HEK293 (cell line): ENCODE data around the gene CKB.

Source experiments
- AEBP2 ChIP-seq: fragments of 450-650 bp; formaldehyde crosslinking; IDR thresholded peaks from 2 replicates; pipeline ENCODE4 v1.5.1; 2016; ENCODE audit warnings: missing biosample characterization, missing genetic modification characterization, borderline replicate concordance
- BCL11B ChIP-seq: fragments of 450-650 bp; formaldehyde crosslinking; IDR thresholded peaks from 2 replicates; pipeline ENCODE4 v1.5.1; 2016; ENCODE audit warnings: low read depth, missing biosample characterization, missing genetic modification characterization
- FEZF1 ChIP-seq: fragments of 450-650 bp; formaldehyde crosslinking; IDR thresholded peaks from 2 replicates; pipeline ENCODE4 v1.5.1; 2016; ENCODE audit warnings: missing biosample characterization, missing genetic modification characterization
- HOXA7 ChIP-seq: sonication (generic); formaldehyde crosslinking; IDR thresholded peaks from 2 replicates; pipeline ENCODE4 v1.8.1; 2022; ENCODE audit warnings: missing genetic modification reagents, borderline replicate concordance
- HOXD13 ChIP-seq: sonication (generic); formaldehyde crosslinking; IDR thresholded peaks from 2 replicates; pipeline ENCODE4 v1.8.0; 2022; ENCODE audit warnings: missing genetic modification reagents, borderline replicate concordance
- KLF16 ChIP-seq: fragments of 450-650 bp; formaldehyde crosslinking; IDR thresholded peaks from 2 replicates; pipeline ENCODE4 v1.5.1; 2017; ENCODE audit warnings: missing biosample characterization, missing genetic modification characterization
- KLF9 ChIP-seq: fragments of 450-650 bp; formaldehyde crosslinking; IDR thresholded peaks from 2 replicates; pipeline ENCODE4 v1.5.1; 2016; ENCODE audit warnings: missing biosample characterization, missing genetic modification characterization, low read depth
- PATZ1 ChIP-seq: fragments of 450-650 bp; formaldehyde crosslinking; IDR thresholded peaks from 2 replicates; pipeline ENCODE4 v1.5.1; 2016; ENCODE audit warnings: missing biosample characterization, missing genetic modification characterization
- PBX3 ChIP-seq: sonication (generic); formaldehyde crosslinking; IDR thresholded peaks from 2 replicates; pipeline ENCODE4 v1.8.1; 2022; ENCODE audit warnings: mild to moderate bottlenecking, moderate library complexity, missing genetic modification reagents
- SCRT2 ChIP-seq: fragments of 450-650 bp; formaldehyde crosslinking; IDR thresholded peaks from 2 replicates; pipeline ENCODE4 v1.5.1; 2016; ENCODE audit warnings: missing biosample characterization, missing genetic modification characterization
- YY2 ChIP-seq: fragments of 450-650 bp; formaldehyde crosslinking; IDR thresholded peaks from 2 replicates; pipeline ENCODE4 v1.5.1; 2016; ENCODE audit warnings: missing biosample characterization, missing genetic modification characterization
- ZBTB17 ChIP-seq: fragments of 450-650 bp; formaldehyde crosslinking; IDR thresholded peaks from 2 replicates; pipeline ENCODE4 v1.5.1; 2016; ENCODE audit warnings: missing biosample characterization, missing genetic modification characterization
- ZBTB21 ChIP-seq: fragments of 450-650 bp; formaldehyde crosslinking; IDR thresholded peaks from 2 replicates; pipeline ENCODE4 v1.5.1; 2017; ENCODE audit warnings: missing biosample characterization, missing genetic modification characterization
- ZBTB26 ChIP-seq: fragments of 450-650 bp; formaldehyde crosslinking; optimal IDR thresholded peaks from 2 replicates; pipeline ENCODE3; 2016; ENCODE audit warnings: missing biosample characterization, mild to moderate bottlenecking, missing genetic modification characterization
- ZNF112 ChIP-seq: fragments of 450-650 bp; formaldehyde crosslinking; IDR thresholded peaks from 2 replicates; pipeline ENCODE4 v1.5.0; 2017; ENCODE audit warnings: missing biosample characterization, missing genetic modification characterization
- ZNF132 ChIP-seq: fragments of 450-650 bp; formaldehyde crosslinking; IDR thresholded peaks from 2 replicates; pipeline ENCODE4 v1.5.1; 2017; ENCODE audit warnings: missing biosample characterization, missing genetic modification characterization, borderline replicate concordance
- ZNF157 ChIP-seq: fragments of 450-650 bp; formaldehyde crosslinking; IDR thresholded peaks from 2 replicates; pipeline ENCODE4 v1.5.1; 2016; ENCODE audit warnings: missing biosample characterization, missing genetic modification characterization
- ZNF16 ChIP-seq: fragments of 450-650 bp; formaldehyde crosslinking; IDR thresholded peaks from 2 replicates; pipeline ENCODE4 v1.5.1; 2016; ENCODE audit warnings: low read depth, missing biosample characterization, missing genetic modification characterization
- ZNF239 ChIP-seq: fragments of 450-650 bp; formaldehyde crosslinking; IDR thresholded peaks from 2 replicates; pipeline ENCODE4 v1.5.1; 2016; ENCODE audit warnings: missing biosample characterization, missing genetic modification characterization
- ZNF248 ChIP-seq: fragments of 450-650 bp; formaldehyde crosslinking; IDR thresholded peaks from 2 replicates; pipeline ENCODE4 v1.5.1; 2017; ENCODE audit warnings: missing biosample characterization, missing genetic modification characterization
- ZNF280C ChIP-seq: fragments of 450-650 bp; formaldehyde crosslinking; IDR thresholded peaks from 2 replicates; pipeline ENCODE4 v1.5.1; 2016; ENCODE audit warnings: missing biosample characterization, missing genetic modification characterization
- ZNF302 ChIP-seq: fragments of 450-650 bp; formaldehyde crosslinking; IDR thresholded peaks from 2 replicates; pipeline ENCODE4 v1.5.1; 2016; ENCODE audit warnings: missing biosample characterization, missing genetic modification characterization, low read depth
- ZNF341 ChIP-seq: fragments of 450-650 bp; formaldehyde crosslinking; IDR thresholded peaks from 2 replicates; pipeline ENCODE4; 2016; ENCODE audit warnings: low read depth, missing biosample characterization, missing genetic modification characterization
- ZNF426 ChIP-seq: fragments of 450-650 bp; formaldehyde crosslinking; IDR thresholded peaks from 2 replicates; pipeline ENCODE4 v1.5.1; 2017; ENCODE audit warnings: missing biosample characterization, missing genetic modification characterization, mild to moderate bottlenecking, inconsistent platforms, moderate library complexity
- ZNF433 ChIP-seq: fragments of 450-650 bp; formaldehyde crosslinking; IDR thresholded peaks from 2 replicates; pipeline ENCODE4 v1.5.1; 2016; ENCODE audit warnings: missing biosample characterization, missing genetic modification characterization, low read depth
- ZNF521 ChIP-seq: fragments of 450-650 bp; formaldehyde crosslinking; IDR thresholded peaks from 2 replicates; pipeline ENCODE4 v1.5.1; 2017; ENCODE audit warnings: missing biosample characterization, mild to moderate bottlenecking, missing genetic modification characterization
- ZNF549 ChIP-seq: fragments of 450-650 bp; IDR thresholded peaks from 2 replicates; pipeline ENCODE4 v1.5.1; 2018; ENCODE audit warnings: missing biosample characterization, missing genetic modification characterization, mild to moderate bottlenecking, inconsistent platforms, moderate library complexity
- ZNF561 ChIP-seq: fragments of 450-650 bp; IDR thresholded peaks from 2 replicates; pipeline ENCODE4 v1.5.1; 2018; ENCODE audit warnings: missing biosample characterization, missing genetic modification characterization, borderline replicate concordance
- ZNF600 ChIP-seq: fragments of 450-650 bp; formaldehyde crosslinking; IDR thresholded peaks from 2 replicates; pipeline ENCODE4 v1.5.1; 2016; ENCODE audit warnings: missing biosample characterization, missing genetic modification characterization
- ZNF626 ChIP-seq: fragments of 450-650 bp; sonication (Bioruptor Pico); formaldehyde crosslinking; IDR thresholded peaks from 2 replicates; pipeline ENCODE4 v1.5.1; 2018; ENCODE audit warnings: missing biosample characterization, missing genetic modification characterization, inconsistent platforms
- ZNF629 ChIP-seq: fragments of 450-650 bp; formaldehyde crosslinking; IDR thresholded peaks from 2 replicates; pipeline ENCODE4 v1.5.1; 2017; ENCODE audit warnings: missing biosample characterization, missing genetic modification characterization
- ZNF707 ChIP-seq: fragments of 450-650 bp; formaldehyde crosslinking; IDR thresholded peaks from 2 replicates; pipeline ENCODE4 v1.5.1; 2016; ENCODE audit warnings: missing biosample characterization, missing genetic modification characterization

Gene CKB

GRCh38 chr14:103519837-103520212, 2.8 kb downstream of the CKB start (continued):
- TF ChIP-seq ZNF426, result no peak
- no peak for TF ChIP-seq ZNF561
- TF ChIP-seq HOXD13, result no peak
- TF ChIP-seq ZNF132 (tag by site-specific recombination), result no peak
- TF ChIP-seq ZNF549 (tag by site-specific recombination), result no peak
- no peak for TF ChIP-seq YY2 (tag by site-specific recombination)
- TF ChIP-seq KLF16 (tag by site-specific recombination), result no peak
- no peak for TF ChIP-seq ZNF600 (tag by site-specific recombination)
- 0 out of 2 replicates have a peak, but pooled peaks have one; percentile 4 for TF ChIP-seq ZBTB21 (tag by site-specific recombination)
- TF ChIP-seq ZNF341 (tag by site-specific recombination), result peak; percentile 80
- no peak for TF ChIP-seq ZNF626 (tag by site-specific recombination)
- TF ChIP-seq ZNF112 (tag by site-specific recombination), result no peak
- TF ChIP-seq AEBP2, result no peak
- no peak for TF ChIP-seq PBX3 (CRISPR knock-in tag)
- TF ChIP-seq ZNF707 (tag by site-specific recombination), result no peak
- no peak for TF ChIP-seq ZNF248
- no peak for TF ChIP-seq ZNF302 (tag by site-specific recombination)
- TF ChIP-seq ZBTB26, result peak; percentile 8
- TF ChIP-seq PATZ1, result no peak
- peak; percentile 42; the same call in 1 of the 2 replicates for TF ChIP-seq BCL11B (tag by site-specific recombination)
- TF ChIP-seq HOXA7 (CRISPR knock-in tag), result no peak
- no peak for TF ChIP-seq ZNF239 (tag by site-specific recombination)
- TF ChIP-seq ZNF280C, result no peak
- TF ChIP-seq SCRT2 (tag by site-specific recombination), result no peak
- TF ChIP-seq ZNF521 (tag by site-specific recombination), result no peak
- no peak for TF ChIP-seq FEZF1 (tag by site-specific recombination)
- TF ChIP-seq KLF9 (tag by site-specific recombination), result peak; percentile 33
- TF ChIP-seq ZNF433 (tag by site-specific recombination), result no peak
- no peak for TF ChIP-seq ZBTB17 (tag by site-specific recombination)
- TF ChIP-seq ZNF16, result no peak
- TF ChIP-seq ZNF629 (tag by site-specific recombination), result peak; percentile 6; the same call in 1 of the 2 replicates
- TF ChIP-seq ZNF157, result no peak
